Measurements from ENCODE around the gene TMA16. TPM values are rescaled to one million over a fixed set of nuclear protein-coding genes. Genes with fewer than 3 reads are reported as not detected.

TMA16 gene
- total and polyA plus RNA-seq, 2 of the 8 experiments (the other 6 are each of a cell fraction or from before 2014, with no cell fraction given): 8.0 to 64.2 TPM

DNA sequence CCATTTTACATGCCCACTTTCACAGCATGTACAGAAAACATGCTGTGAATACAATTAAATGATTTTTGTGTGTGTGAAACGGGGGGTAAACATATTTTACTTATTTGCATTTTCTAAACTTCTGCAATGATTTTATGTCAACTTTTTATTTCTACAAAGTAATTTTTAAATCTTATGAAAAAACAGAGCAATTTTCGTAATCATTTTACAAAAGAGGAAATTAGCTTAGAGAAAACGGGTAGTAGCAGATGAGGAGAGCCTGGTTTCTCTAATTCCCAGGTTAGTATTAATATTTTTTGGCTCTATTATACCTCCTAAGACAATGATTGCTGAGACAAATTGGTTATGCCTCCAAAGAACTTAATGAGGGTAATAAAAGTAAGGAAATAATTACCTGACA, 24.1 kb upstream of the TMA16 start (continued):
- TF ChIP-seq CHD7 (IDR thresholded peaks at IDR 0.05; ENCODE audit: insufficient replicate concordance, low read length): no peak
- TF ChIP-seq, protein P1, sequence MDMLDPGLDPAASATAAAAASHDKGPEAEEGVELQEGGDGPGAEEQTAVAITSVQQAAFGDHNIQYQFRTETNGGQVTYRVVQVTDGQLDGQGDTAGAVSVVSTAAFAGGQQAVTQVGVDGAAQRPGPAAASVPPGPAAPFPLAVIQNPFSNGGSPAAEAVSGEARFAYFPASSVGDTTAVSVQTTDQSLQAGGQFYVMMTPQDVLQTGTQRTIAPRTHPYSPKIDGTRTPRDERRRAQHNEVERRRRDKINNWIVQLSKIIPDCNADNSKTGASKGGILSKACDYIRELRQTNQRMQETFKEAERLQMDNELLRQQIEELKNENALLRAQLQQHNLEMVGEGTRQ (IDR thresholded peaks at IDR 0.05; ENCODE audit: low read length): no peak
- no peak for TF ChIP-seq NRF1 (IDR thresholded peaks at IDR 0.05; ENCODE audit: low read depth, low read length)
- no peak for TF ChIP-seq TAF1 (IDR thresholded peaks at IDR 0.05; ENCODE audit: low read depth, low read length)
- no peak for TF ChIP-seq ZNF274 (IDR thresholded peaks at IDR 0.05; ENCODE audit: borderline replicate concordance, extremely low read depth, low read length)
- no peak for TF ChIP-seq BACH1 (IDR thresholded peaks at IDR 0.05; ENCODE audit: low read length)
- TF ChIP-seq EGR1 (IDR thresholded peaks at IDR 0.05; ENCODE audit: borderline replicate concordance, low read depth, low read length): no peak
- no peak for TF ChIP-seq TBP (IDR thresholded peaks at IDR 0.05; ENCODE audit: low read depth, low read length)
- no peak for TF ChIP-seq CEBPB (IDR thresholded peaks at IDR 0.05; ENCODE audit: low read depth, low read length)
- TF ChIP-seq EP300 (IDR thresholded peaks at IDR 0.05; ENCODE audit: borderline replicate concordance in 1 of 2, low read depth in 2 of 2, low read length in 2 of 2): no peak
- no peak for TF ChIP-seq RFX5 (IDR thresholded peaks at IDR 0.05; ENCODE audit: borderline replicate concordance, low read depth, low read length)
